HG02588 (cell line): ENCODE results near the gene ENTREP3.

Experiments used
- ATAC-seq: cut with Tn5 transposase; IDR thresholded peaks from one replicate; pipeline ENCODE4 v1.9.1; 2021; ENCODE audit warnings: mild to moderate bottlenecking, moderate library complexity; ENCODE audit not compliant: unreplicated experiment

Gene ENTREP3

DNA sequence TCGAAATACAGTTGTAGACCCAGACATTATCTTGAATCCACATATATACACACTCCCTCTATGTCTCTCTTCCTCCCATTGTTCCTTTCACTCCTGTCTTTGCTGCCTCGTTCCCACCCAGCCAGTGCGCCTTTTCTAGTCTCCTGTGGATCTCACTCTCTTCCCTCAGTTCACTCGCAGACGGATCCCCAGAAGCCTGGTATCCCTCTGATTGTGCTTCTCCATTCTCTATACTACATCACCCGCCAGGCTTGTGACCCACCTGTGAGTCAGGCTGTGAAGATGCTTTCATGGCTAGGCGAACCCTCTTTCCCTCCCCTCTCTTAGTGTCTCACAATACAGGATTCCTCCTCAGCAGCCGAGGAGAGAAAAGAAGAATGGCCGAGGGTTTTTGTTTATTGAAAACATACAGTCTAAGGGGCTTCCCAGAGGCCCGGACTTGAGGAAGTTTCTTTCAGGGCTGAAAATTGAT, 23.4 kb upstream of the ENTREP3 start:
- no peak for ATAC-seq

DNA sequence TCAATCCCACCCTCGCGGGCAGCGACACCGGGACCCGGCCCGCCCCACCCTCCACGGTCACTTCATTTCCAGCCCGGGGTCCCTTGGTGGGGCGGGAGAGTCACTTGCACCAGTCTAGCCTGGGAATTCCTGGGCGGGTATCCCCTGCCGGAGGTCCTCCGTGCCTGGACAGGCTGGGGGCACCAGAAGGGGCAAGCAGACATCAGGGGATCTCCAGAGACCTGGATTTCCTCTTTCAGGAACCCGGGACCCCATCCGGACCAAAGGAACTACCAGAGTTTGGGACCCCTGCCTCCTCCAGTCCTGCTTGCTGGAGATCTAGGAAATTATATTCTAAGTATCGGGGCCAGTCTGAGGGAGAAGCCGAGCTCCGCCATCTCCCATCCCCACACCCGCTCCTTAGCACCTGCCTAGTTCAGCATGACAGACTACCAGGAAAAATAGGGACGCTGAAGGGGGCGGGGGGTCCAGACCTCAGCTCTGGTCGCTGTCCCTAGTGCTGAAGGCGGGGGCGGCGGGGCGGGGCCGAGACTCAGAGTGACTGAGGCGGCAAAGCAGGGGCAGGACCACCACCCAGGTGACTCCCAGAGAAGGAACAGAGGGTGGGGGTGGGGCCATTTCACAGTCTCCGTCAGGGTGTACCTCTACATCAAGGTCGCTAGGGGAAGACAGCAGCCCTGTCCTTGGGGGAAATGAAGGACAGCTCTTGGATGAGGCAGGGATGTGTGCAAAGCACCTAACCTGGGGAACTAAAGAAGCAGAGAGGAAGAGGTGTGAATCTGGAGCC, 22.8 kb upstream of the ENTREP3 start:
- ATAC-seq: no peak

DNA sequence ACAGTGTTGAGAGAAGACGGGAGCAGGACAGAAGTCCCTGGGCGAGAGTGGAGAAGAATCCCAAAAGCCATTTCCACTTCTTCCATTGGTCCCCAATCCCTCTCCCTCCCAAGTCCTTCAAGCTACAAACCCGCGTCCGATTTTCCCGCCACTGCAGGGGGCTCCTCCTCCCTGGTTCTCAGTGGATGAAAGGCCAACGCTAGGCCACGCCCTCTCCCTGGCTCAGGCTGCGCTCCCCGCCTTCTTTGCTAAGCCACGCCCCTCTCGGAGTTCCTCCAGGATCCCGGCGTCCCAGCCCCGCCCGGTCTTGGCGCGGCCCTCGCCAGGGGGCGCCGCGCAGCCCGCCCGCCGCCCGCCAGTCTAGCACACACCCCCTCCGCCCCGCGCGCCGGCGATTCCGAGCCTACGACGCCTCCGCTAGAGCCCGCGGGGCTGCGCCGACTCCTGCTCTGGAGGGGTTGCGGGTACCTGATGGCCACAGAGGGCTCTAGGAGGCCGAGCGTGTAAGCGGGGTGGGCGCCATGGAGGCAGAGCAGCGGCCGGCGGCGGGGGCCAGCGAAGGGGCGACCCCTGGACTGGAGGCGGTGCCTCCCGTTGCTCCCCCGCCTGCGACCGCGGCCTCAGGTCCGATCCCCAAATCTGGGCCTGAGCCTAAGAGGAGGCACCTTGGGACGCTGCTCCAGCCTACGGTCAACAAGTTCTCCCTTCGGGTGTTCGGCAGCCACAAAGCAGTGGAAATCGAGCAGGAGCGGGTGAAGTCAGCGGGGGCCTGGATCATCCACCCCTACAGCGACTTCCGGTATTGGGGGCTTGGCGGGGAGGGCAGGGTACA, 22.0 kb upstream of the ENTREP3 start, which contains the start of gene HCN3:
Gene HCN3, plus strand, starts transcription at position 394 of the 832 bp plus-strand sequence. Its CDS starts 128 bp downstream, at position 522.
- peak; percentile 61 for ATAC-seq

DNA sequence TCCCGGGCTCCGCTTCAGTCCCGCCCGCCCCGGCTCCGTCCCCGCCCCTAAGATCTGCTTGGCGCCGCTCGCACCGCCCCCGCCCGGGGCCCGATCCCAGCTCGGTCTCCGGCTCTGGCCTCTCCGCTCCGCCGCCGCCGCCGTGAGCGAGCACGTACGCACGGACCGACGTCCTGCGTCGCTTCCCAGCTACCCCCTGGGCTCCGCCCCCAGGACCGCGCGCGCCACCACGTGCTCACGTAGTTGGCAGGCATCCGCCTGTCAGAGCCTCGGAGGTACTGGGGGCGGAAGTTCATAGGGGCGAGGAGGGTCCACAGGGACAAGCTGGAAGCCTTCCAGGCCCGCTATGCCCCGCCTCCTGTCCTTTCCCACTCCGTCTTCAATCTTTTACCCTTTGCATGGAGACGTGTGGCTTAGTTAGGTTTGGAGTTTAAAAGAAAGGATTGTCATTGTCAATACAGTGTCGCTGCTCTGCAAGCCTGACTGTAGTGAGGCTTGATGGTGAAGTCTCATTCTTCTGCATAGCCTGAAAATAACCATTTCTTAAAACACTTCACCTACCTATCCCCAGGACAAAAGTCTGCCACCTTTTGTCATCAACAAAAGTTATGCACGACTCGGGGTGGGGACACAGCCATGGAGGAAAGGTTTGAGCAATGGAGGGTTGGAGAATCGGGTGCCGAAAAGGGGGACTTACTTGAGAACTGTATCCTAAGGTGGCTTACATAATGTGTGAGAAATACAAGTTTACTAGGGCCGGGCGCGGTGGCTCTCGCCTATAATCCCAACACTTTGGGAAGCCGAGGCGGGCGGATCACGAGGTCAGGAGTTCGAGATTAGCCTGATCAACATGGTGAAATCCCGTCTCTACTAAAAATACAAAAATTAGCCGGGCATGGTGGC, 18.3 kb upstream of the ENTREP3 start, which contains the start of gene CLK2:
Gene CLK2, minus strand, starts transcription at position 162 of the 903 bp plus-strand sequence. CDS start 2,527 bp downstream, outside the sequence.
- ATAC-seq: peak; percentile 77

DNA sequence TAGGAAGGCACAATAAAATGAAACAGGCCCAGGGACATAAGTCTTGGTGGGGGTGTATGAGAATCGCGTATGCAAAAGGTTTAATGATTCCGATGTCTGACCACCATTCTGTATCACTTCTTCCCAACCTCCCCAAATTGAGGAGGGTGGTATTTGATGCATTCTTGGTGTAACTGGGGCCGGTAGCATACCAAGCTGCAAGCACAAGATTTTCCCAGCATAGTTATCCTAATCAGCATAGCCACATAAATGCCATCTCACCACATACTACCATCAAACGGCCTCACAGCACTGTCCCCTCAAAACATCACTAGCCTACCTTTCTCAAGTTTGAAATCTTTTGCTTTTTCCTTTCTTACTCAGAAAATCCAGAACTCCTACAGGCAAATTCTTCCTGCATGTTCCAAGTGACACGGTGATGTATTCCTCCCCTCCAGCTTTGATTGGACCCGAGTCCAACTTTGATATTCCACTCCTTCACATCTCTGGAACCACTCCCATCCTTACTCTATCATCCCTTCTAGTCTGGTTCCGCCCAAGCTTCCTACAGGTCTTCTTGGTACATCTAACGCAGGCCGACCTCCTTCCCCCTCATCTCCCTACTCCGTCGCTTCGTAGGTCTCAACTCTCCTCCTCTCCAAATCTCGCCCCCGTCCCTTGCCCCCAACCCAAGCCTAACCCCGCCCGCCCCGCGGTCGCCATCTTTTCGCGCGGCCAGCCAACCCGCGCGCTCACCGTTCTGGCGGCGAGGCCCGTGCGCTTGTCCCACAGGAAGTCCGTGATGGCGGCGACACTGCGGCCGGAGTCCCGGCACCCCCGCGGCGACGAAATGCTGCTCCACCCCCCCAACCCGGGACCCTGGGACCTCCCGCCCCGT, 17.4 kb upstream of the ENTREP3 start:
- peak; percentile 30 for ATAC-seq

DNA sequence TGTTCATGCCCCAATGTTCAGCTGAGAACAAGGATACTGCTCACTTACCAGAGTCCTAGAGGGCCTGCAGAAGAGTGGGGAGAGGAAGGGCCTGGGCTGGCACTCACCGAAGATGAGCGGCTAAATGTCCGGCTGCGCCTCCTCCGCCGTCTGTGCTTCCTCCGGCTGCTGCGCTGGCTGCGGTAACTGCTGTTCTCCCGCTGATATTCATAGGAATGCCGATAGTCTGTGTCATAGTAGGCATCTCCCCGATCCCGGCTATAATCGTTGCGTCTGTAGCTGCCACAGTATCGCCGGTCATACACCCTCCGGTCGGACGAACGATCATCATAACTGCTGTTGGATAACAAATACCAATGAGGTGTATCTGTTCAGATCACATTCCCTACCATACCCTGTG, 14.1 kb upstream of the ENTREP3 start:
- no peak for ATAC-seq

DNA sequence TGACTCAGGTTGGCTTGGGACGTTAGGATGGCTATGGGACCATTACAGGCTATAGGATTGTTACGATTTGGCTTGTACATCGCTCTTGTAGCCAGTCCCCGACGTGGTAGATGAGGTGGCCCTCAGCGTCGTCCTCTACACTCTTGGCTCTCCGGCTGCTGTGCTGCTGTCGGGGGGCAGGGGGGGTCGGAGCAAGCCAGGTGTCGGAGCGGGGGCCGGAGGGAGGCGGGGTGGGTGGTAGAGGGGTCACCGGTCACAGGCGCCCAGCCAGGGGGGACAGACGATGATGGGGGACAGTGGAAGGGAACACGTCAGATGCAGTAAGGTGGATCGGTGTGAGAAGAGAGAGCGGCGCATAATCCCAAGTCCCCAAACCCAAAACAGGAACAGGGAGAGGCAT, 13.3 kb upstream of the ENTREP3 start:
- ATAC-seq: no peak

DNA sequence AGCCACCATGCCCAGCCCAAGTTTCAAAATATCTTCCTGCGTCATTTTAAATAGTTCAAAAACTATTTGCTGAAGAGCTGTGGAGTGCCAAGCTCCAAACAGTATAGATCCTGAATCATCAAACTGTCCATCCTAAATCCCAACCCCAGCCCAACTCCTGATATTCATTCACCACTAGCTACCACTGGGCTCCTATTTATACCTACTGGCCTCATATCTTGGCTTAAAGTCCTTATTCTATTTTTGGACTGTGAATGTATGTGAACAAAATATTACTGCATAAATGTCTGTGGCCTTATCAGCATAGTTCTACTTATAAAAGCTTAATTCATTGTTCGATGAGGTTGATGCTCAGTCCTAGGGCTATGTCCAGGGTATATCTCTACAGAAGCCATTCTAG, 12.1 kb upstream of the ENTREP3 start:
- no peak for ATAC-seq

DNA sequence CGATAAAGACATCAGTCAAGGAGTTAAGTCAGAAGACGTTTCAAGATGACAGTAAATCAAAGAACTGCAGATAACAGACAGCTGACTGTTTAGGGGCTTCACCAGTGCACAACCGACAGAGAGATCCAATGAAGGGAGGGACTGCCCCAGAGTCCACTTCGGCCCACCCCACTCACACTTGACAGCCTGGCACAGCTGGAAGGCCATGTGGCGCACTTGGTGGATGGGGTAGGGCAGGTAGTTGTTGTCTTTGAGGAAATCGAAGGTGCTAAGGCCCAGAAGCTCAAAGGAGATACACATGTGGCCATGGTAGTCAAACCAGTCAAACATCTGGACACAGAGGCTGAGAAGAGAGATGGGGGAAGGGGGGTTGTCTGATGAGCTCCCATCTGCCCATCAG, 11.3 kb upstream of the ENTREP3 start:
- no peak for ATAC-seq

DNA sequence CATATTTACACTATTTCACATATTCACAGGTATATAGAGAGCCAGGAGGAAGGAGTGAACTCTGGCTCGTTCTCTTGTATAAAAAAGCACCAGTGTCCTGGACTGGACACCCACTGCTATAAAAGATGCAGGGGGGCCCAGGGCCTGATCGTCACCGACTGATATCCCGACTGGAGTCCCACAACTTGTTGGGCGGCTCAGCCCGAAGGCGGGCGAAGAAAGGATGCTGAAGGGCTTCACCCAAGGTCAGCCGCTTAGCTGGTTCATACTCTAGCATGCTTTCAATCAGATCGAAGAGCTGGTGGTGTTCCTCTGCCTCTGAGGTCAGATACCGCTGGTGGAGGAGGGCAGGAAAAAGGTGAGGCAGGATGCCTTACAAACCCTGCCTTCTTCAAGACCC, 7.8 kb upstream of the ENTREP3 start:
- ATAC-seq: no peak

DNA sequence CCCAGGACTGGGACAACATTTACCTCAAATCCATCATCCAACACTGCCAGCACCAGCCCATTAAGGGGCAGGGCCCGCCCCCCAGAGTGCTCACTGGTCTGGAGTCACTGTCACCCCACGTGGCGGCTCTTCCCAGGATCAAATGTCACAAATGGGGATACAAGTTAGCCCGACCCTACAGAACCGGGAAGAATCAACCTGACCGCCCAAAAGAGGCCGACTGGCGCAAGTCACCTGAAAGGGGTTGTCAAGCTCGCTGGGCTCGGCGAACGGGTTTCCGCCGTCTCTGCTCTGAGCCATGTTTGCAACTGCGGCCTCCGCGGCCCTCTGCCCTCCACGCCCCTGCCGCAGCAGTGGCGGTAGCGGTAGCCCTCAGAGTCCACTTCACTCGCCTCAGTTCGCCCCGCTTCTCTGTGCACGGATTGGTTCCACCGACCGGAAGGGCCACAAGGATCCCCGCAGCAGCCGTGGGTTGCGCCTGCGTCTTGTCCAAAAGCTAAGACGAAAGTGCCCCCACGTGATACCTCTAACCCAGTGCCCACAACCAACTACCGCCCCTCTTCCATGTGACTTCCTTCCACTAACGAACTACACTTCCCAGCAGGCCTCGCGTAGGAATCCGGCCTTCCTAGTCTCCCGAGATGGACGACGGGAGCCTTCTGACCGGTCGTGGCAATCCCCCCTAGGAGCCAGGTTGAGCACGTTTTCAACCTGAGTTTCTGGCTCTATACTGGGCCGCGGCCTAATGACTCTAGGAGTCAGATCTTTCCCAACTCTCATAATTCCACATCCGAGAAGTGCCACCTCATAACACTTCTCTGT, 6.8 kb upstream of the ENTREP3 start, which contains the start of gene SCAMP3:
Gene SCAMP3, minus strand, starts transcription at position 509 of the 822 bp plus-strand sequence. Its CDS starts 209 bp downstream, at position 300.
- peak; percentile 87 for ATAC-seq

DNA sequence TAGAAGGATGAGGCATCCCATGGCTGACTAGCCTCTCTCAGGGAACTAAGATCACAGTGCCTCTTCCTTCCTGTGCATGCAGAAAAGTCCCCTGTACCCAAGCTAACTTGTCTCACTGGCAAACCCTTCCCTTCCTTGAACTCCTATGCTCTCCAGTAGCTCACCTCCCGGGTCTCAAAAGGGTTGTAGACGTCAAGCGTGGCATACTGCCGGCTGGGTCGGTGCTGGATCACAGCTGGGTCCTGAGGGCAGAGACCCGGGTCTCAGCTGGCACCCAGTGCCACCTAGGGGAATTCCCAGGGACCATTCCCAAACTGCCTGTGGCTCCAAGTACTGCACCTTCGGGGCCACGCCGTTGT, 6.2 kb upstream of the ENTREP3 start:
- peak; percentile 5 for ATAC-seq

DNA sequence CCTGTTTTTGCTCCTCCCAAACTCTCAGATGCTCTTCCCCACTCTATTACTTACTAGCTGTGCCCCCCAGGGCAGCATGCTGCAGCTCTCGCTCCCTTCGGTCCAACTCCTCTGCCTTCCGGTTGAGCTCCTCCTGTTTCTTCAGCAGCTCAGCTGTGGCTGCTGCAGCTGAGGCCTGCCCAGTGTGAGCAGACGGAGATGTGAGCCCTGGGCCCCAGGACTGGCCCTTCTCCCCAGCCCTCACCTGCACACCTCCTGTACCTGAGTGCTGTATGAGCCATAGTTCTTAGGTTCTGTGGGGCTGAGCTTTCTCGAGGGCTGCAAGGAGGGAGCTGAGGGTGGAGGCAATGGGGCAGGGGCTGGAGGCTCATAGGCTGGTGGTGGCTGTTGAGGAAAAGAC, 5.0 kb upstream of the ENTREP3 start:
- ATAC-seq: no peak

DNA sequence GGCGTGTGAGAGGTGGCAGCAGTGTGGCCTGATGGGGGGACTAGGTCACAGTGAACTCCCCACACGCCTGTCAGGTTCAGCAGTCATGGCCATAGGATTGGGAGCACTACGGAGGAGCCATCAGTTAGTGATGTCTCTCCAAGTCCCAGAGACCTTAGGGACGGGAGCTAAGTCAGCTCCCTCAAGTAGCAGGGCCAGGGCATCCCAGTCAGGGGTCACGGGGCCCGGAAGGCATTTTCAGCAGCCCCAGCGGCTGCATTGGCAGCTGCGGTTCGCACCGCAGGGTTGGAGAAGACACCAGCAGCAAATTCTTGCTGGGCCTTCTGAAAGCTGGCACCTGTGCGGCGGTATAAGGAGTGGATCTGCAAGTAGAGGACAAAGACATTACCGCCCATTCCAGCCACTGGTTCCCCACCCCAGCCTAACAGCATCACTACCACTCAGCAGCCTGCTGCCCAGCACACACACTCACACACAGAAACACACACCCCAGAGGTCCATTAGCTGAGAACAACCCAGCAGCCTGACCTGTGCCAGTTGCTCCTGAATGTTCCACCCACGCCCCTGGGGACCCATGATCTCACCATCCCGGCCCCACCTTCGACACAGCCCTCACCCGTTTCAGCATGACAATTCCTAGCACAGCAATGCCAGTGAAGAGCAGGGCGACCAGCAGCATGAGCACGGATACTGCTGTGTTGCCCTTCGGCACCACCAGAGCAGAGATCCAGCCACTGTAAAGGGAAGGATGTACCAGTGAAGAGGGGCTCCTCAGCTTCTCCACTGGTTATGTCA, 972 bp upstream of the ENTREP3 start:
- no peak for ATAC-seq

DNA sequence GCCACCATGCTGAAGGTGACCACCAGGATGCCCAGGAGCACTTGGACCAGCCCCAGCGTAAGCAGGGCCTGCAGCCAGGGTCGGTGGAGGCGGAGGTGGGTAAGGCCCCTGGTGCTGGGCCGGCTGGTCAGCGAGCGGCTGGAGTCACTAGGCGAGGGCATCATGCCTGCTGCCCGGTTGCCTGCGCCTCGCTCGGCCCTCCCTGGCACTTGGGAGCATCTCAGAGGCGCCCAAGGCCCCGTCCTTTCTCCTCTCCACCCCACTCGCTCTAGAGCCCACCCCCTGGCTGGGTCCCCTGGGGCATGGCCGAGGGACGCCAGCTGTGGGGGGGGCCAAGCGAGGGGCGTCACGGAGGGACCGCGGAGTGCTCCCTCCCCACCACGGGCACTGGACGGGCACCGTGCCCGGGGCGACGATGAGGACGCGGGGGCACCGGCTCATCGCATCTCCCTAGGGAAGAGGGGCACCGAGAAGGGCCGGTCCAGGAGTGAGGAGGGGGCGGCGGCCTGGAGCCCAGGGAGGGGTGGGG, 505 bp downstream of the ENTREP3 start:
- ATAC-seq: no peak

DNA sequence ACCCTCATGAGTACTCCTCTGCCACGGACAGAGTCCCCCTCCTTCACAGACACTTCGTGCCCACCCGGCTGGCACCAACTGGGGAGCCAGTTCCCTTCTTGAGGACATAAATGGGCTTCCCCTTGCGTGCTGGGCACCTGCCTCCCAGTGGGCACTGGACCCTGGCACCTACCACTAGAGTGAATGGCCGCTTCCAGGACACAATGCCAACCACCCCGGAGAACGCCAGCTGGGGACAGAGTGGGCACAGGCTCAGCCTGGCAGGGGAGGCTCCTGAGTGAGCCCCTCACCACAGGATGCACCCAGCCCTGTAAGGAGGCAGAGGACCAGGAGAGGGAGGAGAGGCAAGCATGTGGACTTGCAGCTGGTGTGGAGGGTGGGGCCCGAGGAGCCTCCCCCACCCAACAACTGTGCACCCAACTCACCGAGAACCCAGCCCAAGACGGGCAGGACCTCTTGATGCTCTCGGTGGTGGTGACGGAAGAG, 1.0 kb downstream of the ENTREP3 start:
- ATAC-seq: no peak

DNA sequence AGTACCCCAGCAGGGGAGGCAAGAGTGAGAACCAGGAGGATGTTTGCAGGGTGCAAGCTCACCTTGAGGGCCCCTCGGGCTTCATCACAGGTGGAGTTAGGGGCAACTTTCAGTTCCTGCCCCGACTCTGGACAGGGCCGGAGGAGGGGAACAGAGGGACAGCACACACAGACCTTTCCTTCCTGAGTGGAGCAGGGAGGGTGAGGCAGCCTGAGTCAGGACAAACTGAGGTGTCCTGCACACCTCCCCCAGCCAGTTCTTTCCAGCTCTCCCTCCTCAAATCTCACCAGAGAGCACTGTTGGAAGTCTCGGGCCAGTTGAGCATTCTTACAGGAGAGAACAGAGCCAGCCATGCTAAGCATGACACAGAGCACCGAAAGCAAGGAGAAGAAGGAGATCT, 1.5 kb downstream of the ENTREP3 start:
- ATAC-seq: no peak

DNA sequence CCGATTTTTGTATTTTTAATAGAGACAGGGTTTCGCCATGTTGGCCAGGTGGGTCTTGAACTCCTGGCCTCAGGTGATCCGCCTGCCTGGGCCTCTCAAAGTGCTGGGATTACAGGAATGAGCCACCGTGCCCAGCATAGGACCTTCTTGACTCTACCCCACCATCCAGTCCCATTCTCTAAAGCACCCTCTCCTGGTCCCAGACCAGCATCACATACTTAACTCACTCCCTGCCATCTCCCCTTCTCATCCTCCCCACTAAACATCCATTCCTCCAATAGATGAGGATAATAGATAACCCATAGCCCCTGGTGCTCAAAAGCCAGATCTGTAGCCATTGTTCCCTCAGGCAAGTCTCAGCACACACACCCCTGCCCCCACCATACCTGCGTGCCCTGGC, 2.1 kb downstream of the ENTREP3 start:
- ATAC-seq: no peak
